SU-DHL-6 (cell line): ENCODE measurements around the gene BAMBI.

Source experiments
- H2AFZ ChIP-seq: fragments of 200-600 bp; sonication (generic); 2 replicates; pipeline ENCODE4 v1.6.1; 2014; ENCODE audit warnings: low read depth, mild to moderate bottlenecking, moderate library complexity, mixed read lengths, antibody characterized with exemption, low read length; ENCODE audit not compliant: severe bottlenecking
- H3F3A ChIP-seq: fragments of 200-600 bp; shearing (Covaris generic); 2 replicates; pipeline ENCODE4 v1.6.0; 2016; ENCODE audit warnings: antibody characterized with exemption, mild to moderate bottlenecking; ENCODE audit not compliant: insufficient read depth
- H3K27ac ChIP-seq: fragments of 200-600 bp; sonication (generic); 2 replicates; pipeline ENCODE4 v1.5.1; 2016; ENCODE audit warnings: low read depth, mild to moderate bottlenecking, low read length, moderate library complexity, mixed read lengths
- H3K27me3 ChIP-seq: fragments of 200-600 bp; sonication (generic), shearing (Covaris generic); 2 replicates; pipeline ENCODE4 v1.6.0; 2014; ENCODE audit warnings: mild to moderate bottlenecking, low read length
- H3K36me3 ChIP-seq: fragments of 200-600 bp; sonication (generic); 2 replicates; pipeline ENCODE4 v1.6.1; 2014; ENCODE audit warnings: mild to moderate bottlenecking, low read length, mixed read lengths
- H3K4me2 ChIP-seq: fragments of 300-600, 200-600 bp; shearing (Covaris generic), sonication (generic); 2 replicates; pipeline ENCODE4 v1.6.0; 2014; ENCODE audit warnings: low read length, low read depth, mild to moderate bottlenecking; ENCODE audit not compliant: poor library complexity, severe bottlenecking
- H3K4me3 ChIP-seq: fragments of 200-600 bp; sonication (generic); 2 replicates; pipeline ENCODE4 v1.5.1; 2014; ENCODE audit warnings: antibody characterized with exemption, low read length, mild to moderate bottlenecking, mixed read lengths; ENCODE audit not compliant: insufficient read depth, poor library complexity, severe bottlenecking
- H3K79me2 ChIP-seq: fragments of 200-600 bp; sonication (generic); 2 replicates; pipeline ENCODE4 v1.6.1; 2014; ENCODE audit warnings: mild to moderate bottlenecking, low read length, moderate library complexity; ENCODE audit not compliant: insufficient read depth
- H3K9ac ChIP-seq: fragments of 200-600 bp; sonication (generic); 2 replicates; pipeline ENCODE4 v1.7.0; 2014; ENCODE audit warnings: mild to moderate bottlenecking, low read length
- H3K9me2 ChIP-seq: fragments of 200-600 bp; sonication (generic); replicated peaks from 2 replicates; pipeline ENCODE4 v1.6.1; 2014; ENCODE audit warnings: low read length; ENCODE audit not compliant: insufficient read depth
- H3K9me3 ChIP-seq: fragments of 200-600 bp; sonication (generic); 2 replicates; pipeline ENCODE4 v1.6.1; 2014; ENCODE audit warnings: low read length, mixed read lengths; ENCODE audit not compliant: insufficient read depth
- H4K20me1 ChIP-seq: fragments of 200-600 bp; sonication (generic); 2 replicates; pipeline ENCODE4 v1.6.1; 2014; ENCODE audit warnings: low read depth, mild to moderate bottlenecking, antibody characterized with exemption, low read length, moderate library complexity, mixed read lengths
- EZH2phosphoT487 ChIP-seq: fragments of 200-600 bp; sonication (generic), shearing (Covaris generic); conservative IDR thresholded peaks from 2 replicates; pipeline ENCODE4 v1.6.1; 2018; ENCODE audit warnings: mild to moderate bottlenecking, antibody characterized with exemption, low read length, moderate library complexity, mixed read lengths
- TF ChIP-seq, protein P1 (sequence below): fragments of 200-600 bp; sonication (generic); IDR thresholded peaks from one replicate; pipeline ENCODE4 v1.5.1; 2017; ENCODE audit warnings: antibody characterized with exemption, mild to moderate bottlenecking, low read length, moderate library complexity; ENCODE audit not compliant: insufficient read depth, poor library complexity, severe bottlenecking

Gene BAMBI

GRCh38 chr10:28677888-28678686 lies 766 bp downstream of the BAMBI start:
- Histone ChIP-seq H3K4me2 (no peak overlapping the region), H3K9me2 (no peaks in the 10 kb centered on the region), H3K79me2 (no peaks in the 10 kb centered on the region), H3K9ac (no peak overlapping the region), H2AFZ (no peak overlapping the region), H3K27me3 (no peaks in the 10 kb centered on the region), H4K20me1 (no peaks in the 10 kb centered on the region), H3K27ac (no peak overlapping the region), H3K36me3 (no peaks in the 10 kb centered on the region), H3K9me3 (no peaks in the 10 kb centered on the region), H3K4me3 (no peak overlapping the region), H3F3A (no peaks in the 10 kb centered on the region)
- TF ChIP-seq, protein P1, sequence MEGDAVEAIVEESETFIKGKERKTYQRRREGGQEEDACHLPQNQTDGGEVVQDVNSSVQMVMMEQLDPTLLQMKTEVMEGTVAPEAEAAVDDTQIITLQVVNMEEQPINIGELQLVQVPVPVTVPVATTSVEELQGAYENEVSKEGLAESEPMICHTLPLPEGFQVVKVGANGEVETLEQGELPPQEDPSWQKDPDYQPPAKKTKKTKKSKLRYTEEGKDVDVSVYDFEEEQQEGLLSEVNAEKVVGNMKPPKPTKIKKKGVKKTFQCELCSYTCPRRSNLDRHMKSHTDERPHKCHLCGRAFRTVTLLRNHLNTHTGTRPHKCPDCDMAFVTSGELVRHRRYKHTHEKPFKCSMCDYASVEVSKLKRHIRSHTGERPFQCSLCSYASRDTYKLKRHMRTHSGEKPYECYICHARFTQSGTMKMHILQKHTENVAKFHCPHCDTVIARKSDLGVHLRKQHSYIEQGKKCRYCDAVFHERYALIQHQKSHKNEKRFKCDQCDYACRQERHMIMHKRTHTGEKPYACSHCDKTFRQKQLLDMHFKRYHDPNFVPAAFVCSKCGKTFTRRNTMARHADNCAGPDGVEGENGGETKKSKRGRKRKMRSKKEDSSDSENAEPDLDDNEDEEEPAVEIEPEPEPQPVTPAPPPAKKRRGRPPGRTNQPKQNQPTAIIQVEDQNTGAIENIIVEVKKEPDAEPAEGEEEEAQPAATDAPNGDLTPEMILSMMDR: no peak
- no peak for TF ChIP-seq EZH2phosphoT487

- no peaks in the 10 kb centered on the region for H3K9me2 ChIP-seq
- no peaks in the 10 kb centered on the region for H3K27me3 ChIP-seq
- no peaks in the 10 kb centered on the region for H3K9me3 ChIP-seq
- no peak overlapping the region for H3K9ac ChIP-seq
- H3K27ac ChIP-seq: no peak overlapping the region
- TF ChIP-seq, protein P1: no peak
- TF ChIP-seq EZH2phosphoT487: no peak
- H3K36me3 ChIP-seq: no peaks in the 10 kb centered on the region
- H3K4me3 ChIP-seq: no peak overlapping the region
- H3F3A ChIP-seq: no peaks in the 10 kb centered on the region
- no peaks in the 10 kb centered on the region for H3K79me2 ChIP-seq
- no peaks in the 10 kb centered on the region for H4K20me1 ChIP-seq
- H2AFZ ChIP-seq: no peak overlapping the region
- H3K4me2 ChIP-seq: no peak overlapping the region
Observed at GRCh38 chr10:28678687-28679457, 1.6 kb downstream of the BAMBI start.

DNA sequence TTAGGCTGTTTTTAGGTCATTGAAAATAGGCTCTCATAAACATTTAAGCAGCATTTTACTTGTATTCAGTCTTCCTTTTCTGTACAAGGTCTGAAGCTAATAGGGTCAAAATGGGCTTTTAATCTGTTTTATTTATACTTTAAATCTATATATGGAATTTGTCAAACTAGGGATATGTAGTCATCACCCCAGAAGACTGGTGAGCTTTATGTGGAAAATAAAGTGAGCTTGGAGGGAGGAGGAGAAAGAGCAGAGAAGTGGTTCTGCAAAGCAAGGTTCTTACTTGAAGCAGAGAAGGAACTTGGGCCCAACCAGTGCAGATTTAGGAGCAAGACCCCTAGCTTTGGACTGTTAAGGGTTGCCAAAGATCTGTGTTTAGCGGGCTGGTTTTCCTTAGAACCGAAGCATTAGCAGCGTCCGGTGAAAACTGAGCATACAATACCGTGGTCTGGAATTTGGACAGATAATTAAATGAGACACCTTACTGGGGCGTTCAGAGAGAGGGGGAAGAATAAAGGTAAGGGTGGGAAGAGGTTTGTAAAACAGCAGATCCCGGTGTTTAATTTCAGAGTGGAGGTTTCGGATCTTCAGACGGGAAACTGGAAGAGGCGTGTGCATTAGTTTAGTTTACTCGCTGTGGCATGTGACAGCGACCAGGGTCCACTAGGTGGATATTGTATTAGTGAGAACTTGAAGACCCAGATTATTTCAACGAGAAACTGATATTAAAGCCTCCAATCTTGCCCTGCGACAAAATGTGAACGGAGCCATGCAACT lies 2.4 kb downstream of the BAMBI start:
- Histone ChIP-seq H3K4me2 (no peak overlapping the region), H3K36me3 (no peaks in the 10 kb centered on the region), H3K27ac (no peak overlapping the region), H3K9ac (no peak overlapping the region), H4K20me1 (no peaks in the 10 kb centered on the region), H3K27me3 (no peaks in the 10 kb centered on the region), H3K9me3 (no peaks in the 10 kb centered on the region), H3K9me2 (no peaks in the 10 kb centered on the region), H3F3A (no peaks in the 10 kb centered on the region), H3K79me2 (no peaks in the 10 kb centered on the region), H3K4me3 (no peak overlapping the region), H2AFZ (no peak overlapping the region)
- TF ChIP-seq EZH2phosphoT487: no peak
- TF ChIP-seq, protein P1: no peak
